A549 (cell line): ENCODE measurements around the gene DNAH17. TPM values are rescaled to one million over a fixed set of nuclear protein-coding genes. Genes with fewer than 3 reads are reported as not detected.

Experiments used
- ATAC-seq, 2 experiments: fragments of 200-7000 bp in 1 of 2; fragments of >200 bp in 1 of 2; cut with Nextera tagmentation in 1 of 2; cut with Tn5 transposase in 1 of 2; 3 replicates each; pipeline versions ENCODE4 v1.8.0 to v1.9.1; 2018 to 2020; ENCODE audit warnings: mild to moderate bottlenecking in 1 of 2, moderate library complexity in 1 of 2
- CTCF ChIA-PET: fragments of 300-600 bp; sonication (Branson Sonifier 250); formaldehyde crosslinking; extraction: SDS; loops from one replicate; lab custom pipeline; 2021; ENCODE audit warnings: antibody characterized with exemption, inconsistent platforms; lab: Yijun Ruan, JAX
- POLR2A ChIA-PET: fragments of 350-600 bp; formaldehyde crosslinking; extraction: SDS; loops from one replicate; lab custom pipeline; 2021; ENCODE audit warnings: antibody characterized with exemption, inconsistent platforms; lab: Yijun Ruan, JAX
- DNase-seq, 2 experiments: peaks; one replicate each; pipeline versions ENCODE4 v3.0.0 to v3.0.0-alpha.2; 2011 to 2016; ENCODE audit warnings: low read depth in 1 of 2, low spot score in 1 of 2
- FAIRE-seq: peaks from 2 replicates; lab custom pipeline; 2011; peaks lifted over from hg19 to GRCh38; lab: Jason Lieb, UNC
- H3K27ac ChIP-seq, 2 experiments: fragments of >200 bp; sonication (Bioruptor Twin); formaldehyde crosslinking; 3 replicates each; pipeline ENCODE4 v1.5.1; 2016 to 2017
- H3K4me1 ChIP-seq: fragments of >200 bp; sonication (Bioruptor Twin); formaldehyde crosslinking; 3 replicates; pipeline ENCODE4 v1.6.1; 2016
- H3K4me2 ChIP-seq: fragments of >200 bp; sonication (Bioruptor Twin); formaldehyde crosslinking; 3 replicates; pipeline ENCODE4 v1.6.1; 2016
- H3K4me3 ChIP-seq: fragments of >200 bp; sonication (Bioruptor Twin); formaldehyde crosslinking; 3 replicates; pipeline ENCODE4 v1.5.1; 2016
- H3K9me3 ChIP-seq: fragments of >200 bp; sonication (Bioruptor Twin); formaldehyde crosslinking; 3 replicates; pipeline ENCODE4 v1.6.1; 2016
- CEBPB ChIP-seq, 2 experiments: fragments of >200 bp in 1 of 2; sonication (Bioruptor Twin) in 1 of 2; formaldehyde crosslinking in 1 of 2; IDR thresholded peaks; 2 replicates each; pipeline ENCODE4 v1.6.1; 2012 to 2016
- CHD4 ChIP-seq: fragments of 200-600 bp; sonication (generic); IDR thresholded peaks from 2 replicates; pipeline ENCODE4 v1.6.1; 2016; ENCODE audit warnings: antibody characterized with exemption, mild to moderate bottlenecking, borderline replicate concordance
- ELK1 ChIP-seq: fragments of 150-350 bp; IDR thresholded peaks from 2 replicates; pipeline ENCODE4 v1.6.1; 2014; ENCODE audit warnings: low read depth, mild to moderate bottlenecking, low read length
- EP300 ChIP-seq, 2 experiments: fragments of >200 bp; sonication (Bioruptor Twin); formaldehyde crosslinking; IDR thresholded peaks; 2 replicates in 1 of 2; 3 replicates in 1 of 2; pipeline ENCODE4 v1.6.1; 2016 to 2017
- FOSB ChIP-seq: fragments of 250-450 bp; sonication (Bioruptor Pico); IDR thresholded peaks from 2 replicates; pipeline ENCODE4 v1.5.0; 2020; ENCODE audit warnings: mild to moderate bottlenecking, moderate library complexity
- FOSL2 ChIP-seq, 2 experiments: fragments of 450-650 bp in 1 of 2; fragments of >200 bp in 1 of 2; sonication (Bioruptor Twin) in 1 of 2; formaldehyde crosslinking; IDR thresholded peaks; 2 replicates each; pipeline versions ENCODE4 v1.5.0 to v1.6.1; 2016 to 2020; ENCODE audit warnings: mild to moderate bottlenecking in 1 of 2, moderate library complexity in 1 of 2
- GATA3 ChIP-seq: IDR thresholded peaks from 2 replicates; pipeline ENCODE4 v1.6.1; 2012; ENCODE audit warnings: borderline replicate concordance
- HES2 ChIP-seq: fragments of >200 bp; sonication (Bioruptor Twin); formaldehyde crosslinking; IDR thresholded peaks from 2 replicates; pipeline ENCODE4 v1.6.1; 2016
- HOXB13 ChIP-seq: fragments of 250-450 bp; sonication (Bioruptor Pico); IDR thresholded peaks from 2 replicates; pipeline ENCODE4 v1.5.0; 2020; ENCODE audit warnings: low read depth, mild to moderate bottlenecking, moderate library complexity
- JUN ChIP-seq, 2 experiments: fragments of >200 bp; sonication (Bioruptor Twin); formaldehyde crosslinking; IDR thresholded peaks; 2 replicates in 1 of 2; 3 replicates in 1 of 2; pipeline ENCODE4 v1.6.1; 2016 to 2017
- MAX ChIP-seq: IDR thresholded peaks from 2 replicates; pipeline ENCODE4 v1.6.1; 2012
- NFE2L2 ChIP-seq: fragments of 150-350 bp; conservative IDR thresholded peaks from 2 replicates; pipeline ENCODE4 v1.6.1; 2014; ENCODE audit warnings: low read length
- PBX3 ChIP-seq: IDR thresholded peaks from 2 replicates; pipeline ENCODE4 v1.6.1; 2012
- PHF8 ChIP-seq: fragments of 200-600 bp; sonication (generic); IDR thresholded peaks from 2 replicates; pipeline ENCODE4 v1.6.1; 2016; ENCODE audit warnings: low read depth, mild to moderate bottlenecking, antibody characterized with exemption, moderate library complexity, borderline replicate concordance
- RAD21 ChIP-seq, 2 experiments: fragments of >200 bp in 1 of 2; sonication (Bioruptor Twin) in 1 of 2; formaldehyde crosslinking in 1 of 2; IDR thresholded peaks in 1 of 2; conservative IDR thresholded peaks in 1 of 2; 2 replicates in 1 of 2; 3 replicates in 1 of 2; pipeline ENCODE4 v1.6.1; 2012 to 2018; ENCODE audit warnings: inconsistent platforms in 1 of 2
- REST ChIP-seq: fragments of 200-600 bp; sonication (generic); IDR thresholded peaks from 2 replicates; pipeline ENCODE4 v1.6.1; 2016; ENCODE audit warnings: antibody characterized with exemption, mild to moderate bottlenecking, moderate library complexity
- ZC3H11A ChIP-seq: fragments of 450-650 bp; IDR thresholded peaks from 2 replicates; pipeline ENCODE4 v1.6.1; 2014; ENCODE audit warnings: antibody characterized with exemption, mild to moderate bottlenecking
- WGBS: methylation state at CpG from one replicate; pipeline ENCODE4 v1.1.6; 2017; ENCODE audit errors: missing lambda C conversion rate; 5-methylcytosine and 5-hydroxymethylcytosine counted together
- polyA plus RNA-seq, 4 experiments: library from polyadenylated mRNA; depleted of rRNA in 3 of 4; stranded (reverse); fragments of >200 nt; fragmentation: RNase III in 1 of 4; extraction: RNeasy Plus Mini Kit Qiagen cat#74134 plus additional on column Dnase treatment in 1 of 4; gene quantifications; 2 replicates in 3 of 4; 3 replicates in 1 of 4; pipeline ENCODE4 v1.2.3, GENCODE V29; 2011 to 2017

The DNAH17 gene
- polyA plus RNA-seq, 2 of the 4 experiments (the other 2 are of a cell fraction) = 0.21 to 0.26 TPM

GRCh38 chr17:78571329-78571728 lies 5.9 kb downstream of the DNAH17 start:
- Histone ChIP-seq H3K4me2 (no peak overlapping the region), H3K27ac (peak overlapping the region in 1 of 2 experiments; percentile 7; a peak in 1 of 6 replicates), H3K4me1 (peaks cover 13% of the 10 kb centered on the region), H3K9me3 (no peaks in the 10 kb centered on the region), H3K4me3 (no peak overlapping the region)
- ATAC-seq (no peak), FAIRE-seq (no peak), DNase-seq (no peak)
- WGBS = 93% methylated on average over 12 of the region's 13 CpGs
- ChIA-PET POLR2A (no interaction called here), CTCF (interaction anchor here (0.8 to 3.0 kb wide), 4 partner anchors 9 to 137 kb away, joined by 3 to 15 read pairs (median 4); no protein-coding TSS in a partner anchor)
- TF ChIP-seq ELK1 (no peak), FOSB (no peak), GATA3 (no peak), PHF8 (no peak)
- TF ChIP-seq, all 56 proteins: peak for 0

GRCh38 chr17:78568494-78569115 lies 8.6 kb downstream of the DNAH17 start:
- Histone ChIP-seq H3K9me3 (no peaks in the 10 kb centered on the region), H3K4me1 (peaks cover 13% of the 10 kb centered on the region), H3K4me2 (peak overlapping the region; percentile 32), H3K4me3 (no peak overlapping the region), H3K27ac (peak overlapping the region; percentile 9 to 76; a peak in 5 of 6 replicates)
- ChIA-PET POLR2A (no interaction called here), CTCF (interaction anchor here (0.6 to 3.8 kb wide), 12 partner anchors 8 to 140 kb away, joined by 3 to 15 read pairs (median 4); partner anchors contain the start of gene DNAH17)
- DNase-seq (peak in 1 of 2 experiments; percentile 52), ATAC-seq (peak; percentile 45 to 71; a peak in 4 of 6 replicates), FAIRE-seq (no peak)
- 75% methylated on average over 16 of the region's 16 CpGs for WGBS
- TF ChIP-seq FOSL2 (IDR thresholded peaks at IDR 0.05) (peak; percentile 79), FOSL2 (CRISPR knock-in tag; IDR thresholded peaks at IDR 0.05) (peak; percentile 84), CEBPB (IDR thresholded peaks at IDR 0.05) (peak; percentile 89 to 96), NFE2L2 (no peak)

GRCh38 chr17:78567991-78568390 lies 9.2 kb downstream of the DNAH17 start:
- peak overlapping the region; percentile 32; the same call in 1 of the 3 replicates for H3K4me2 ChIP-seq
- no peak for FAIRE-seq
- ChIA-PET POLR2A (no interaction called here), CTCF (interaction anchor here (0.9 to 3.8 kb wide), 9 partner anchors 8 to 141 kb away, joined by 3 to 15 read pairs (median 6); partner anchors contain the start of gene DNAH17)
- H3K4me1 ChIP-seq = peaks cover 13% of the 10 kb centered on the region
- no peak; a peak in 1 of 6 replicates for ATAC-seq
- peak overlapping the region; percentile 9 to 76; a peak in 5 of 6 replicates for H3K27ac ChIP-seq
- WGBS = 74% methylated on average over 11 of the region's 11 CpGs
- DNase-seq = no peak
- H3K4me3 ChIP-seq = no peak overlapping the region
- TF ChIP-seq HES2 = no peak
- TF ChIP-seq REST = no peak
- TF ChIP-seq MAX = no peak
- no peak for TF ChIP-seq HOXB13 (CRISPR knock-in tag)
- H3K9me3 ChIP-seq = no peaks in the 10 kb centered on the region

GRCh38 chr17:78566947-78567346 lies 10.2 kb downstream of the DNAH17 start:
- WGBS = 84% methylated on average over 10 of the region's 10 CpGs
- H3K4me2 ChIP-seq = no peak overlapping the region
- ATAC-seq = no peak
- no peak for DNase-seq
- peaks cover 13% of the 10 kb centered on the region for H3K4me1 ChIP-seq
- peak overlapping the region in 1 of 2 experiments; percentile 76; a peak in 3 of 6 replicates for H3K27ac ChIP-seq
- H3K4me3 ChIP-seq = no peak overlapping the region
- no peak for FAIRE-seq
- POLR2A ChIA-PET = no interaction called here
- TF ChIP-seq JUN (IDR thresholded peaks at IDR 0.05) (no peak), PBX3 (no peak), CHD4 (no peak), EP300 (IDR thresholded peaks at IDR 0.05) (no peak), ZC3H11A (no peak), RAD21 (conservative IDR thresholded peaks at IDR 0.05 in 1 of 2, IDR thresholded peaks at IDR 0.05 in 1 of 2) (no peak)
- H3K9me3 ChIP-seq = no peaks in the 10 kb centered on the region
- CTCF ChIA-PET = interaction anchor here (1.0 to 3.8 kb wide), 7 partner anchors 10 to 142 kb away, joined by 3 to 15 read pairs (median 5); partner anchors contain the start of gene DNAH17
